ENCODE data around the gene MMD2. TPM values are rescaled to one million over a fixed set of nuclear protein-coding genes. Genes with fewer than 3 reads are reported as not detected.

Gene MMD2
- total RNA-seq, 1 donor: not detected

DNA sequence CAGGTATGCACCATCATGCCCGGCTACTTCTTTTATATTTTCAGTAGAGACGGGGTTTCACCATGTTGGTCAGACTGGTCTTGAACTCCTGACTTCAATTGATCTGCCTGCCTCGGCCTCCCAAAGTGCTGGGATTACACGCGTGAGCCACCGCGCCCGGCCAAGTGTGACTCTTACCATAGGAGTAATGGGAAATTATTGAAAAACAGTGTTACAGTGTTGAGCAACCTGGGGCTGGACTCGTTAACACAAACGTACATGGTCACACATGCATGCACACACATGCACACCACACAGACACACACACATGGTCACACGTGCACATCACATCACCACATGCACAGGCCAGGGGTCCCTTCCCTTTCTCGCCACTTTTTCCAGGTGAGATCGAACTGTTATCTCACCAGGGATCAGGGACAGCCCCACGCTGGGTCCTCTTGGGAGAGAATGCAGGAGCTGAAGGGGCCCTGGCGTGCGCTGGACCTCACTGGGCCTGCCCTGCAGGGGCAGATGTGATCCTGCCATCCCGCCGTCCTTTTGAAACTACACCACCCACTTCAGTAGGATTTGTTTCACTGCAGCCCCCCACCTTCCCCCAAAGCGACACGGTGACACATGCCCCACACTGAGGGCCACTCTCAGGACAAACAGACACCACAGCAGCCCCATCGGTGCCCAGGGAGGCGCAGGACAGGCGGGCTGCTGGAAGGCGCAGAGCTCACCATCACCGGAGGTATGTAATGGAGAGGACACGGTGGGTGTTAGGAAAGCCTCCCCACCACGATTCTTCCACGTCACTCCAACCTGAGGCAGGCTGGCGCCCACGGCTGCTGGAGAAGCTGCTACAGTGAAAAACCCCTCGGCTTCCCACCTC lies 85.7 kb downstream of the MMD2 start:
- no peak overlapping the region for H3K4me3 ChIP-seq (ENCODE audit: low read length)
- H3K27me3 ChIP-seq (ENCODE audit: insufficient read depth, low read length): peaks cover 10% of the 10 kb centered on the region
- no peaks in the 10 kb centered on the region for H3K4me1 ChIP-seq (ENCODE audit: insufficient read depth, low read length)
- H3K9me3 ChIP-seq (ENCODE audit: low read depth, low read length): no peaks in the 10 kb centered on the region

DNA sequence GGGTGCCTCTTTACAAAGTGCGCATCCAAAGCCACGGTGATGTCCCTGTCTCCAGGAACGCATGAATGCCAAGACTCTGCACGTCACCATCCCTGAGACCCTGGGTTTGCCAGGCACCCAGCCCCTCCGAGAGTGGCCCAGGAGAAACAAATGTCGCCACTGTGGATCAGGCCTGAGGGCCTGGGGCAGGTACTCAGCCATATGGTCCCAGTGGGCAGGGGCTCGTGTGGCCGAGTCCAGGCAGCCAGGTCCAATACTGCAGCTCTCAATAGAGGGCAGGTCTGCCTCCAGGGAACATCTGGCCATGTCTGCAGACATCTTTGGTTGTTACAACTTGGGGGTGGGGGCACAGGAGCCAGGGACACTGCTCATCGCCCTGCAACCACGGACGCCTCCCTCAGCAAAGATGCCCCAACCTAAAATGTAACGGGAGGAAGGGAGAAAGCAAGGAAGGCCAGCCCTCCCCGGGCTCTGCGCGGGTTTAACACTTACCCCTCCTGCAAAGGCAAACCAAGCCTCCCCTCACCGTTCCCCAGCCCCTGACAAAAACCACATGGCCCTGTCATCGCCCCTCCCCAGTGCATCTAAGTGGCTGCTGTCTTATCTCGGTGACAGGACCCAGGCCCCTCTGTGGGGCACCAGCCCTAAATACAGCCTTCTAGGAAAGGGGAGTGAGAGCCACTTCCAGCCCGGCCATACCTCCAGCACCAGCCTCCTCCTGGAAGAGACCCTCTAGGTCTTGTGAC lies 86.9 kb downstream of the MMD2 start:
- Histone ChIP-seq H3K9me3 (ENCODE audit: low read depth, low read length) (no peaks in the 10 kb centered on the region), H3K4me3 (ENCODE audit: low read length) (no peak overlapping the region), H3K4me1 (ENCODE audit: insufficient read depth, low read length) (no peaks in the 10 kb centered on the region), H3K27me3 (ENCODE audit: insufficient read depth, low read length) (peaks cover 10% of the 10 kb centered on the region)

DNA sequence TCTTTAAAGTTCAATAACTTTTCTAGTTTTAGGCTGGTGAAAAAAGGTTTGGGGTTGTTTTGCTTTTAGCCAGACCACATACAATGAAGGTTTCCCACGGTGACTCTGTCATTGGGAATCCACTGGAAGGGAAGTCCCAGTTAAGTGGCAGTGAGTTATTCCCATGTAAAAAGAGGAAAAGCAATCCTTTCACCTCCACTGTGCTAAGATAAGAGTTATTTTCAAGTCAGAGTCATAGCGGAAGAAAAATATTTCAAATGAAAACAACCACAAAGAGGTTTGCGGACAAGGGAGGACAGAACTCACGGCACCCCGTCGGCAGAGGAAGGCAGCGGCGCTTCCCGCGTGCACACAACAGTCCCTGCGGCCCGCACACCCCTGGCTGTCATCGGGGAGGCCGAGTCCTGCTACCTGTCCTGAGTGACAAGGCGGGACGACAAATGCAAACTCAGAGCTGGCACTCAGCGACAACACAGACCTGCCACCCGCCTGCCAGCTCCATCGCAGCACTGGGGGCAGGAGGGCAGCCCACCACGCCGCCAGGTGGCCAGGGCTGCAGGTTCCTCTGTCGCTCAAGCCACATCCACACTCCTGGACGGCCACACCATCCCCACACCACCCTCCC lies 87.8 kb downstream of the MMD2 start:
- no peaks in the 10 kb centered on the region for H3K4me1 ChIP-seq (ENCODE audit: insufficient read depth, low read length)
- H3K4me3 ChIP-seq (ENCODE audit: low read length): no peak overlapping the region
- no peaks in the 10 kb centered on the region for H3K9me3 ChIP-seq (ENCODE audit: low read depth, low read length)
- H3K27me3 ChIP-seq (ENCODE audit: insufficient read depth, low read length): peaks cover 10% of the 10 kb centered on the region

DNA sequence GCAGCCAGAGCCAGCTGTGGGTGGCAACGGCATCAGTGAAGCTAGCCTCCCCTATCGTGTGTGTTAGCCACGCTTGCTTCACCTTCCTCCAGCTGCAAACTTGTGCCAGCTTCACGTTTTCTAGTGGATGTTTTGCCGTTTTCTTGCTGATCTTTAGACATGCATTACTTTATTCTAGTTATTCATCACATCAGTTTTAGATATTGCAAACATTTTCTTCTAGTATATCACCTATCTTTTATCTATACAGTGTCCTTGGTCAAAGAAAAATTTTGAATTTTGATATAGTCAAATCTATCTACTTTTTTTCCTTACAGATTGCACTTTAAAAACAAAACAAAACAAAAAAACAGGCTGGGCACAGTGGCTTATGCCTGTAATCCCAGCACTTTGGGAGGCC lies 90.5 kb downstream of the MMD2 start:
- H3K4me3 ChIP-seq (ENCODE audit: low read length): no peak overlapping the region
- H3K27me3 ChIP-seq (ENCODE audit: insufficient read depth, low read length): peaks cover 20% of the 10 kb centered on the region
- no peaks in the 10 kb centered on the region for H3K9me3 ChIP-seq (ENCODE audit: low read depth, low read length)
- H3K4me1 ChIP-seq (ENCODE audit: insufficient read depth, low read length): no peaks in the 10 kb centered on the region

DNA sequence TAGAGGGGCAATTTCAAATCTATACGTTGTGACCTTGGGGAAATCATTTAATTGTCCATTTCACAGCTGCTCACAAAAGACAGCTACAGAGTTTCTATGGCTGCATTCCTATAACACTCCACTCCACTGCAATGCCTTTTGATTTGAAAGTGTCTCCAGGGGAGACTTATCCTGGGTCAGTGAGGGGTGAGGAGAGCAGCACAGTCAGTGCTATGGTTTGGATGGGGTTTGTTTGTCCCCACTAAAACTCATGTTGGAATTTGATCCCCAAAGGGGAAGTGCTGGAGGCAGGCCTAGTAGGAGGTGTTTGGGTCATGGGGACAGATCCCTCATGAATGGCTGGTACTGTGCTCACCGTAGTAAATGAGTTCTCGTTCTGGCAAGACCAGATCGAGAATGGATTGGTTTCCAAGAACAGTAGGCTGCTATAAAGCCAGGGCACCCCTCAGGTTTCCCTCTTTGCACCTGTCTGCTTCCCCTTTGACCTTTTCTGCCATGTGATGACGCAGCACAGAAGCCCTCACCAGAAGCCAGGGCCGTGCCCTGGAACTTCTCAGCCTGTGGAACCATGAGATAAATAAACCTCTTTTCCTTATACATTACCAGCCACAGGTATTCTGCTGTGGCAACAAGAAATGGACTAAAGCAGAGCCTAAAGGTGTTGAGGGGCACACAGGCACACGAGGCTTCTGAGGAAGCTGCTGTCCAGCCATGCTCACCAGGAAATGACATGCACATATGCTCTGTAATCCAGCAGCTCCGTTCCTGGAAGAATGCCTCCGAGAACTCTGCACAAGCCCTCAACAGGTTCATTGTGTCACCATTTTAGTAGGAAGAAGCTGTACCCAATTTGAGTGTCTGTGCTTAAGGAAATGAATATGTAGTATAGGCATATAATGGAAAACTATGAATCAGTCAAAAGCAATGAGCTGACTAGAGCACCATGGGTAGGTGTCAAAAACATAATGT lies 92.2 kb downstream of the MMD2 start:
- Histone ChIP-seq H3K9me3 (ENCODE audit: low read depth, low read length) (no peaks in the 10 kb centered on the region), H3K27me3 (ENCODE audit: insufficient read depth, low read length) (peaks cover 33% of the 10 kb centered on the region), H3K4me1 (ENCODE audit: insufficient read depth, low read length) (no peaks in the 10 kb centered on the region), H3K4me3 (ENCODE audit: low read length) (no peak overlapping the region)

DNA sequence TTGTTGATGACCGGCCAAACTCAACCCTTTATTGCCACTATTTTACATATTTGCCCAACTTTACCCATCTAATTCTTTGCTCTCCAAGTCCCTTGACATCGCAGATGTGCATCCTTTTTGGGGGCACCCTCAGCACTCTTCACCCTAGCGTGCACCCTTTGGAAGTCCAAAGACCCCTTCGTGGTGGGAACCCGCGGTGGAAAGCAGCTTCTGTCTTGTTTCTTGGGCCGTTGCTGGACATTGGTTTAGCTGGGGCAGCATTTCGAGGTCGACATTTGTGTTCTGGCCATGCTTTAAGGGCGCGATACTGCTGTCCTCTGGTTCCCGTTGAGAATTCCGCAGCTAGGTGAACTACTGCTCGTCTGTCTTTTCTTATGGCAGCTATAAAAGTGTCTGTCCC lies 96.8 kb downstream of the MMD2 start:
- no peaks in the 10 kb centered on the region for H3K9me3 ChIP-seq (ENCODE audit: low read depth, low read length)
- peak overlapping the region; percentile 8 for H3K4me3 ChIP-seq (ENCODE audit: low read length)
- H3K27me3 ChIP-seq (ENCODE audit: insufficient read depth, low read length): peaks cover 44% of the 10 kb centered on the region
- no peaks in the 10 kb centered on the region for H3K4me1 ChIP-seq (ENCODE audit: insufficient read depth, low read length)

DNA sequence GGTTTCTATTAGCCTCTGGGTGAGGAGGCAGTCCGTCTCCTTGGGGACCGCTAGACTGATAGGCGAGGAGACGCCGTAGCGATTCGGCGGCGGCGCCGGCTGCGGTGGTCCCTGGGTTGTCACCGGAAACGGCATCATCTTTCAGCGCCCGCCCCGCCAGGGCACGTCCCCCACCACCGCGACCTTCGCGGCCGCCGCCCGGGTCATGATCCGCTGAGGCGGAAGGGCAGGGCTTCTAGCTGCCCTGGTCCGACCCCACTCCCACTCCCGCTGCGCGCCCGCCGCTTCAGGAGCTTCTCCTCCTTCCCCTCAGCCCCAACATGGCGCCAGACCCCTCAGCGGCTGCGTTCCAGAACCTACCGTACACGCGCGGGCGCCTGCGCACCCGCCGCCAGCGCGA lies 97.3 kb downstream of the MMD2 start, which contains the start of gene PAPOLB:
PAPOLB (minus strand) TSS at position 358 of the 400 bp plus-strand sequence; CDS start at position 138, 220 bp downstream.
- Histone ChIP-seq H3K27me3 (ENCODE audit: insufficient read depth, low read length) (peaks cover 44% of the 10 kb centered on the region), H3K4me1 (ENCODE audit: insufficient read depth, low read length) (no peaks in the 10 kb centered on the region), H3K4me3 (ENCODE audit: low read length) (peak within 1 kb of the TSS; percentile 8), H3K9me3 (ENCODE audit: low read depth, low read length) (no peaks in the 10 kb centered on the region)

DNA sequence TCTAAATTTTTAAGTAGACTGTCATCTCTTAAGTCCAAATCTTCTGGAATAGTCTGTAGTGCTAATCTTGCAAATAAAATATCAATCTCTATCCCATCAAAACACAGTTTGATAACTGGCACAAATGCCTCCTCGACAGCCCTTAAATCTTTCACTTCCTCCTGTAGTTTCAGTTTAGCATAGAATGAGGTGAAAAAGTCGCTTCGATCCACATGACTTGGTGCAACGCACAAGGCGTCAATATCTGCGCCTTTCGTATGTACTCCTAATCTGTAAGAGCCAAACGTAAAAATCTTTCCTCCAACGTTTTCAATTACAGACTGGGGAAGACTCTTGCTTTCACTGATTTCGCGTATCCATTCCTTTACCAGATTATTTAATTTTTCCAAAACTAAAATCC lies 97.8 kb downstream of the MMD2 start:
- no peaks in the 10 kb centered on the region for H3K9me3 ChIP-seq (ENCODE audit: low read depth, low read length)
- peak overlapping the region; percentile 8 for H3K4me3 ChIP-seq (ENCODE audit: low read length)
- peaks cover 44% of the 10 kb centered on the region for H3K27me3 ChIP-seq (ENCODE audit: insufficient read depth, low read length)
- H3K4me1 ChIP-seq (ENCODE audit: insufficient read depth, low read length): no peaks in the 10 kb centered on the region

DNA sequence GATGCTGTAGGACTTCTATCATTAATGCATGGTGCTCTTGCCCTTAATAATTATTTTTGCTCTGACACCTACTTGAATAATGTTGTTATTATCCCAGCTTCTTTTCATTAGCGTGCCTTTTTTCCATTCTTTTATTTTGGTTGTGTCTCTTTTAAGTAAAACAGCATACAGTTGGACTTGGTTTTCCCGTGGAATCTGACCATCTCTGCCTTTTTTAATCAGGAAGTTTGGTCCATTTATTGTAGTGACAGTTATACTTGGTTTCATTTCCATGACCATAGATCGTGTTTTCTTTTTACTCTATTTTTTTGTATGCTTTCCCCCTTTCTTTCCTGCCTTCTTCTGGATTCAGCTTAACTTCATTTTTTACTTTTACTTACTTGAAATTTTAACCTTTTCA lies 101.8 kb downstream of the MMD2 start:
- no peaks in the 10 kb centered on the region for H3K4me1 ChIP-seq (ENCODE audit: insufficient read depth, low read length)
- H3K9me3 ChIP-seq (ENCODE audit: low read depth, low read length): no peaks in the 10 kb centered on the region
- H3K4me3 ChIP-seq (ENCODE audit: low read length): no peak overlapping the region
- peaks cover 25% of the 10 kb centered on the region for H3K27me3 ChIP-seq (ENCODE audit: insufficient read depth, low read length)

DNA sequence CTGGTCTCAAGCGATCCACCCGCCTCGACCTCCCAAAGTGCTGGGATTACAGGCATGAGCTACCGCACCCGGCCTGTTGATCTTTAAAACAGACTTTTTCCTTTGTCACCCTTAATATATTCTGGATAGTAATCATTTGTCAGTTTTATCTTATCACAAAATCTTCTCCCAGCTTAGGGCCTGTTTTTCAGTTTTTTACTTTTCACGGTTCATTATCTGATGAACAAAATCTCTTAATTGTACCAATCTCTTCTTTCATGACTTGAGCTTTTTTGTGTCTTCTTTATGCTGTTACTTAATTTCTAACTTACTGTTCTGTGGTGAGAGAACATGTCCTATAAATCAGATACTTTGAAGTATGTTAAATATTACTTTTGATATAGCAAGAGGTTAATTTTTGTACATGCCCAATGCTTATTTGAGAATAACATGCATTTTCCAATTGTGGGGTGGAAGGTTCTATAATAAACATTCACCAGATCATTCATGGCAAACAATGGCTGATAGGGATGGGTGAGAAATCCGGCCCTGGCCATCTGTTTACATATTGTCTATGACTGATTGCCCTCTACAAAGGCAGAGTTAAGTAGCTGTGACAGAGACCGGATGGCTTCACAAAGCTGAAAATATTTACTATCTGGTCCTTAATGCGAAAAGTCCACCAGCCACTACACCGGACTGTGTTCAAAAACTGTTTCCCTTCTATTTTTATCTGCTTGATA lies 102.5 kb downstream of the MMD2 start:
- Histone ChIP-seq H3K4me1 (ENCODE audit: insufficient read depth, low read length) (no peaks in the 10 kb centered on the region), H3K4me3 (ENCODE audit: low read length) (no peak overlapping the region), H3K27me3 (ENCODE audit: insufficient read depth, low read length) (peaks cover 18% of the 10 kb centered on the region), H3K9me3 (ENCODE audit: low read depth, low read length) (no peaks in the 10 kb centered on the region)

Other genes with a start within 250 kb of the MMD2 start
- 34.5 TPM for gene AP5Z1, start 183.6 kb downstream of the MMD2 start, total RNA-seq
- gene PAPOLB, start 97.2 kb downstream of the MMD2 start, total RNA-seq: not detected
- not detected for gene RADIL, start 75.5 kb downstream of the MMD2 start, total RNA-seq
- 15.0 TPM for gene RBAK, start 86.7 kb upstream of the MMD2 start, total RNA-seq
- gene WIPI2, start 231.0 kb upstream of the MMD2 start, total RNA-seq: 72.7 TPM

Measured in mononuclear cell (primary cell).